GM20000 (cell line): ENCODE measurements around the gene TSPAN14.

ENCODE experiments used
- DNase-seq: peaks from one replicate; pipeline ENCODE4 v3.0.0; 2012; ENCODE audit warnings: low spot score
- TF ChIP-seq, protein P1 (sequence below): IDR thresholded peaks from 2 replicates; pipeline ENCODE4 v1.5.1; 2012; ENCODE audit warnings: mild to moderate bottlenecking, control low read depth; ENCODE audit errors: extremely low read depth, missing control alignments

Gene TSPAN14

DNA sequence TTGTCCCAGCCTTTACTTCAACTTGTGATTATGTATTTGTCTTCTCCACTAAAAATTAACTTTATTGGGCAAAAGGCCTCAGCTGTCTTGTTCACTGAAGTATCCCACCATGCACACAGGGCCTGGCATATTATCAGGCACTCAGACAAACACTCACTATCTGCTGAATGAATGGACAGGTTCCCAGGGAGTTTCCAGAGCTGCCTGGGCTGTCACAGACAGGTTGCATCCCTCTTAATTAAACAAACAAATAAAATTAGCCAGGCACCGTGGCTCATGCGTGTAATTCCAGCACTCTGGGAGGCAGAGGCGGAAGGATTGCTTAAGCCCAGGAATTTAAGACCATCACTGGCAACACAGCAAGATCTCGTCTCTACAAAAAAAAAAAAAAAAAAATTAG lies 1.5 kb upstream of the TSPAN14 start:
- TF ChIP-seq, protein P1, sequence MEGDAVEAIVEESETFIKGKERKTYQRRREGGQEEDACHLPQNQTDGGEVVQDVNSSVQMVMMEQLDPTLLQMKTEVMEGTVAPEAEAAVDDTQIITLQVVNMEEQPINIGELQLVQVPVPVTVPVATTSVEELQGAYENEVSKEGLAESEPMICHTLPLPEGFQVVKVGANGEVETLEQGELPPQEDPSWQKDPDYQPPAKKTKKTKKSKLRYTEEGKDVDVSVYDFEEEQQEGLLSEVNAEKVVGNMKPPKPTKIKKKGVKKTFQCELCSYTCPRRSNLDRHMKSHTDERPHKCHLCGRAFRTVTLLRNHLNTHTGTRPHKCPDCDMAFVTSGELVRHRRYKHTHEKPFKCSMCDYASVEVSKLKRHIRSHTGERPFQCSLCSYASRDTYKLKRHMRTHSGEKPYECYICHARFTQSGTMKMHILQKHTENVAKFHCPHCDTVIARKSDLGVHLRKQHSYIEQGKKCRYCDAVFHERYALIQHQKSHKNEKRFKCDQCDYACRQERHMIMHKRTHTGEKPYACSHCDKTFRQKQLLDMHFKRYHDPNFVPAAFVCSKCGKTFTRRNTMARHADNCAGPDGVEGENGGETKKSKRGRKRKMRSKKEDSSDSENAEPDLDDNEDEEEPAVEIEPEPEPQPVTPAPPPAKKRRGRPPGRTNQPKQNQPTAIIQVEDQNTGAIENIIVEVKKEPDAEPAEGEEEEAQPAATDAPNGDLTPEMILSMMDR: no peak
- no peak for DNase-seq

DNA sequence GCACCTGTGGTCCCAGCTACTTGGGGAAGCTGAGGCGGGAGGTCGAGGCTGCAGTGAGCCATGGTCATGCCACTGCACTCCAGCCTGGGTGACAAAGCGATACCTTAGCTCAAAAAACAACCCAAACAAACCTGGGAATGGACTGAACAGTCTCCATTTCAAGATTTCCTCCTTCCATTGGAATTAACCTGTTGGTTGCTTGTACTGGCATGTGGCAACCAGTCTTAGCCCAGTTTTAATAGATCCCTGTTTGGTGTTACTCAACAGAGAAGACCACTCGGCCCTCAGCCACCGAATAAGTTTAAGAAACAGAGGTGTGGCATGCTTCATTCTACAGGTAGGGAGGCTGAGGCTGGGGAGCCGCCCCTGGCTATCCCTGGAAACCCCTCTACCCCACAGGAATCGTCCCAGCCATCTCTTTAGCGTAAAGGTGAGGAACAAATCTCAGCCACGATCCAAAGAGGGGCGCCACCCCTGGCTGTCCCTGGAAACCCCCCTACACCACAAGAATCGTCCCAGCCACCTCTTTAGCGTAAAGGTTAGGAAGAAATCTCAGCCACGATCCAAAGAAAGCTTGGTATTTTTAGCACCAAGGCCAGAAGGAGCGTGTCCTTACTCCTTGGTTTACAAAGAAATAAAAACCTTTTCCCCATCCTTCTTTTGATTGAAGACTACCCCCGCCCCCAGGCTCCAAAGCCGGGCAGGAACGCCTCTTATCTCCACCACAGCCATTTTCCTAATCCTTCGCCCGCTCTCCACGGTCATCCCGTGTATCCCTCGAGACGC lies 861 bp upstream of the TSPAN14 start:
- DNase-seq: no peak
- TF ChIP-seq, protein P1: no peak

DNA sequence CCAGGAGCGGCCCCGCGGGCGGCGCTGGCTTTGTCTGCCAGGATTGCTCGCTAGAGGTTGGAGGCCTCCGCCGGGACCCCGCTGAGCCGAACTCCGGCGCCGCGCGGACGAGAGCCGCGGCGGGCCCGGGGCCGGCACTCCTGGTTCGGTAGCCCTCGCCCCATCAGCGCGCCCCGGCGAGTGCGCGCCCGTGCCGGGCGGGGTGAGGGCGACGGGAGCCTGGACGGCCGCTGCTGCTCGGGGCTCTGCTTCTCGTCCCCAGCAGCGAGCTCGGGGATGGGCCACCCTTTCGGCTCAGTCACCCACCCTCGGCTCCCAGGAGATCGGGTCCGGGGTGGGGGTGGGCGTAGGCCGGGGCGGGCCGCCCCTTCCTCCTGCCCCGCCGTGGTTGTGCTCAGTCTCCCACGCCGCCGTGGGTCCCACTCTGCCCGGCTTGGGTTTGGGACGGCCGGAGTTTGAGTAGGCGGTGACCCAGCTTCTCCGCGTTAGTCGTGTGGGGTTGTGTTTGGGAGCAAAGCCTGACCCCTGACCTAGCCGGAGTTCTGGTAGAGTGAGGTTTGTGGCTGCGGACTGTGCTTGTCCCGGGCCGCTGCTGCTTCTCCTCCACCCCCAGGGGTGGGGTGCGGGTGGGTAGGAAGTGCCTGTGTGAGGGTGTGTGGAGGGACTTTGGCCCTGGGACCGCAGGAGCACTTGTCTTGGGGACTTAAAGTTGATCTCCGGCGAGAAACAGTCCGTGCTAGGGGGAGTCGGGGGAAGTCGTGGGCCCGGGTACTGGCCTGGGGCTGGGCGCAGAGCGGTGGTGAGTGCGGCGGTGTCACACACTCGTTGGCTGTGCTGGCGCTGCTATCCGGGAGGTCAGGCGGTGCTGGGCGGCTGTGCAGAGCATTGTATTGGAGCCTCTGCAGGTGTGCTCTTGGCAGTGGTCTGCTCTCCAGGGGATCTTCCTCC lies 677 bp downstream of the TSPAN14 start:
- DNase-seq: peak; percentile 62
- TF ChIP-seq, protein P1: no peak

DNA sequence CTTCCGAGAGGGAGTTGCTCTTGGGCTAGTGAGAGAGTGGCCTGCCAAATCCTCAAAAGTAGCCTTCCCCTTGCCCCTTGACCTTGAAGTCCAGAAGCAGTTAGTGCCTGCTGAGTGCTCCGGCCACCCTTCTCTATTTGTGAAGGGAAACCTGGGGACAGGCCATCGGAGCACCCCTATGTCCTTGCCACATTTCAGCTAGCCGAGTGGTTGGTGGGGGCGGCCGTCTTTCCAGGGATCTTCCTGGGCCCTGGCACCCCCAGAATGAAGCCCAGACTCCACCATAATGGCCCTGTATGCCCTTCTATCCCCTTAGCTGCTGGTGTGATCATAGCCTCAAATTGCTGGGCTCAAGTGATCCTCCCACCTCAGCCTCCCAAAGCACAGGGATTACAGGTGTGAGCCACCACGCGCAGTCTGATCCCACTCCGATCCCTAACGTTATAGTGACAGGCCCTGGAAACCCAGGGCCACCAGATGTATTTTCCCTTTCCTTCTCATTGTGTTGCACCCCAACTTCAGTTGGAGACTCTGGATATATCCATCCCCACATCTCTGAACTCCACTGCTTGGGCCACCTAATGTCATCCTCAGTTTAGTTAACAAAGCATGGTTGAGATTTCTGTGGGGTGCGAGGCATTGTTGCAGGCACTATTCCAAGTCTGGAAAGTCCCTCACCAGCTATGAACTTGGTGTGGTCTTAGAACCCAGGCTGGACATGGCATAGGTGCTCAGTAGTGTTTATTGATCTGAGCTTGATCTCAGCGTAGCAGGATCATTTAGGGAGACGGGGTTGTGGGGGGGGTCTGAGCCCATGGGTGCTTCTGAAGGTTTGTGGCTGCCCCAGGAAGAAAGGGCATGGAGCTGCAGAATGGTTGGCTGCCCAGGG lies 1.6 kb downstream of the TSPAN14 start:
- no peak for DNase-seq
- TF ChIP-seq, protein P1: no peak

DNA sequence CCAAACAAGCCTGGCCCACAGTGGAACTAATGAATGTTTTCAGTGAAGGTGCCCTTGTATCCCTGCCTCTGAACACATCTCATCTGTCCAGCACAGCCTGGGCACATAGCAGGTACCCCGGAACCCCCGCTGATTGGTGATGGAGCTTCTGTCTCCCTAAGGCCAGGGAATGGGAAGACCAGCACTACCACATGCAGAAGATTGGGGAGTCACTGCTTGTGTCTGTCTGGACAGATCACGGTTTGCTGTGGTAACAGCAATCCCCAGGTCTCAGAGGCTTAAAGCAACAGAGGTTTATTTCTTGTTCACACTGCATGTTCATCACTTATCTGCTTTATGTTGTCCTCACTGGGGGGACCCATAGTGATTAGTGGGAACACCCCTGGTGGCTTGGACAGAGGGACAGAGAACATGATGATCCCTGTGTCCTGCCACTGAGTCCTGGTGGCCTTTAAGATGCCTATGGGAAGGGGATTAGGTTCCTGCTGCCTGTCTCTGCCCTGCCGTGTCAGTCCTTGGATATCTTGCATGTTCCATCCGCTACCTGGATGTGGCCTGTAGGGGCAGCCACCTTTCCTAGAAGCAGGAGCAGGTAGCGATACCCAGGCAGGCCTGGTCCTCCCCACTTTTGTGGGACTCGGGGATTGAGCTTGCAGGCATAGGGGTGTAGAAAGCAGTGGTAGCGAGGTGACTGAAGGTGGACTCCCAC lies 3.6 kb downstream of the TSPAN14 start:
- DNase-seq: no peak
- TF ChIP-seq, protein P1: no peak

DNA sequence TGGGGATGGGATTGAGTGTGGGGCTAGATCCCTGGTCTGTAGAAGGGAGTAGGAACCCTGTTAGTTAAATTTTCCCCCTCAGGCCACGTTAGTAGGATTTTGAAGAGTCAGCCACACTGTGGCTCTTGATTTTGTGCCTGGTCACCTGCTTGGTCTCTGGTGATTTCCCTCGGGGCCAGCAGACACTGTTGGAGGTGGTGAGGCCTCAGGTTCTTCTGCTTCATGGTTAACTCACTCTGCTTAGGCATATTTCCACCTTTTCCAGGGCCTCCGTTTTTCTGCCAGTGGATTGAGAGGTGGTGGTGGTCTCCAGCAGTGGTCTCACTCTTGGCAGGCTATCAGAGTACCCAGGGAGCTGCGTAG lies 4.1 kb downstream of the TSPAN14 start:
- no peak for DNase-seq
- TF ChIP-seq, protein P1: no peak
